Heart right ventricle (tissue), 16 donors: ENCODE measurements around the gene FCHSD2. TPM values are rescaled to one million over a fixed set of nuclear protein-coding genes. Genes with fewer than 3 reads are reported as not detected.

Experiments
- ATAC-seq, 8 donors: fragments of 200-7000 bp; cut with Tn5 transposase; one replicate each; pipeline ENCODE4 v1.9.1; 2020; ENCODE audit warnings: mild to moderate bottlenecking in 8 of 8, moderate library complexity in 8 of 8, moderate number of reproducible peaks in 1 of 8
- DNase-seq, 2 donors: peaks; one replicate each; pipeline ENCODE4 v3.0.0-alpha.2; 2020
- H3K27ac ChIP-seq, 10 donors: fragments of 200-600 bp; sonication (generic) in 2 of 10; one replicate each; pipeline versions ENCODE4 v1.5.0 to v1.8.0; 2020 to 2022; ENCODE audit warnings: mild to moderate bottlenecking in 3 of 10
- H3K27me3 ChIP-seq, 7 donors: fragments of 200-600 bp; one replicate each; pipeline ENCODE4 v1.8.0; 2021 to 2022; ENCODE audit warnings: mild to moderate bottlenecking in 2 of 7
- H3K36me3 ChIP-seq, 9 donors: fragments of 200-600 bp; sonication (generic) in 1 of 9; one replicate each; pipeline versions ENCODE4 v1.5.0 to v1.8.0; 2020 to 2022; ENCODE audit warnings: mild to moderate bottlenecking in 2 of 9
- H3K4me1 ChIP-seq, 9 donors: fragments of 200-600 bp; sonication (generic) in 1 of 9; one replicate each; pipeline versions ENCODE4 v1.5.0 to v1.8.0; 2020 to 2022; ENCODE audit warnings: mild to moderate bottlenecking in 4 of 9
- H3K4me3 ChIP-seq, 10 donors: fragments of 200-600 bp; sonication (generic) in 2 of 10; one replicate each; pipeline versions ENCODE4 v1.5.0 to v1.8.0; 2020 to 2022; ENCODE audit warnings: mild to moderate bottlenecking in 7 of 10, moderate library complexity in 2 of 10
- H3K9me3 ChIP-seq, 11 donors: fragments of 200-600 bp in 10 of 11; sonication (generic) in 2 of 11; one replicate each; pipeline versions ENCODE4 v1.5.0 to v1.8.0; 2013 to 2022; ENCODE audit warnings: mild to moderate bottlenecking in 2 of 11, control low read depth in 1 of 11, moderate library complexity in 1 of 11
- WGBS, 2 donors: extraction: QIAGEN DNeasy Blood & Tissue Kit; methylation state at CpG; one replicate each; pipeline ENCODE4 v1.1.7; 2013; ENCODE audit warnings: inconsistent platforms in 1 of 2; 5-methylcytosine and 5-hydroxymethylcytosine counted together
- intact Hi-C, 10 donors: fragments of 100-400 bp; cut with DNase I; formaldehyde crosslinking; loops; one replicate each; pipeline versions ENCODE4 v1.11.1 to v1.14.2; 2022
- polyA plus RNA-seq, 2 donors: library from polyadenylated mRNA; stranded (reverse); fragments of 200-250 nt; gene quantifications; one replicate each; pipeline ENCODE4 v1.2.3, GENCODE V29; 2013
- total RNA-seq, 10 donors: library from RNA; stranded (reverse); fragmentation: NEBNext Ultra II Directional in 3 of 10; extraction: Animal tissue kit (Norgen Biotek cat#: 25700) in 3 of 10; gene quantifications; one replicate each; pipeline versions ENCODE4 v1.2.1 to v1.2.4, GENCODE V29; 2021 to 2023
- TF ChIP-seq, protein P1 (sequence below), 9 donors: fragments of 200-600 bp; sonication (generic) in 2 of 9; IDR thresholded peaks; one replicate each; pipeline versions ENCODE4 v1.5.0 to v1.8.0; 2021 to 2022; ENCODE audit warnings: antibody characterized with exemption in 9 of 9, mild to moderate bottlenecking in 5 of 9, moderate library complexity in 1 of 9
- donor health status: Arrhythmogenic right ventricular cardiomyopathy.
- donor health status: ischemic (EF 13 %, LVEDD 7.1; RV severe dilation, severe dysfunction).
- donor health status: healthy with polysubstance abuse.
- donor health status: DM: no; HTN: yes; CAD: no.
- donor health status: DM: no; HTN: no; CAD: no.
- donor health status: ischemic (EF 25% LVEDD 6.9; RV normal size, moderate dysfunction).
- donor health status: ischemic (EF 25% LVEDD 5.7; RV mildly dilated, moderate dysfunction).
- donor health status: healthy.
- donor health status: DM: yes; HTN: yes; CAD: no.
- donor health status: Ischemic cardiomyopathy.
- donor health status: ischemic (EF 35%, LVEDD 5.7; RV mildly dilated, moderate dysfunction).
- donor health status: nonischemic (EF 11% LVEDD 7.7; RV severe dilation, severe dysfunction).
- donor health status: DM: yes; HTN: yes; CAD: no.
- donor health status: PGD.
- donor health status: ischemic (EF 29% LVEDD 5.4; RV normal size, mild dysfunction).
- donor health status: nonischemic (EF 23%, LVEDD 6.1; RV moderate dilation, normal function).

Gene FCHSD2
- total and polyA plus RNA-seq, 12 donors: 16.1 to 48.4 (median 37.5) TPM

- TF ChIP-seq, protein P1, sequence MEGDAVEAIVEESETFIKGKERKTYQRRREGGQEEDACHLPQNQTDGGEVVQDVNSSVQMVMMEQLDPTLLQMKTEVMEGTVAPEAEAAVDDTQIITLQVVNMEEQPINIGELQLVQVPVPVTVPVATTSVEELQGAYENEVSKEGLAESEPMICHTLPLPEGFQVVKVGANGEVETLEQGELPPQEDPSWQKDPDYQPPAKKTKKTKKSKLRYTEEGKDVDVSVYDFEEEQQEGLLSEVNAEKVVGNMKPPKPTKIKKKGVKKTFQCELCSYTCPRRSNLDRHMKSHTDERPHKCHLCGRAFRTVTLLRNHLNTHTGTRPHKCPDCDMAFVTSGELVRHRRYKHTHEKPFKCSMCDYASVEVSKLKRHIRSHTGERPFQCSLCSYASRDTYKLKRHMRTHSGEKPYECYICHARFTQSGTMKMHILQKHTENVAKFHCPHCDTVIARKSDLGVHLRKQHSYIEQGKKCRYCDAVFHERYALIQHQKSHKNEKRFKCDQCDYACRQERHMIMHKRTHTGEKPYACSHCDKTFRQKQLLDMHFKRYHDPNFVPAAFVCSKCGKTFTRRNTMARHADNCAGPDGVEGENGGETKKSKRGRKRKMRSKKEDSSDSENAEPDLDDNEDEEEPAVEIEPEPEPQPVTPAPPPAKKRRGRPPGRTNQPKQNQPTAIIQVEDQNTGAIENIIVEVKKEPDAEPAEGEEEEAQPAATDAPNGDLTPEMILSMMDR (IDR thresholded peaks at IDR 0.05): no peak
- 0% methylated on average over 60 to 71 of the region's 71 CpGs for WGBS, 2 donors
- Histone ChIP-seq H3K27me3 (no peaks in the 10 kb centered on the region), H3K4me1 (peaks cover 0 to 77% (median 53%) of the 10 kb centered on the region in 9 donors), H3K27ac (peak overlapping the region; percentile 96 to 99 (median 98)), H3K36me3 (peaks cover 0 to 28% (median 0%) of the 10 kb centered on the region in 9 donors), H3K9me3 (no peaks in the 10 kb centered on the region), H3K4me3 (peak overlapping the region; percentile 91 to 98 (median 94))
- DNase-seq (peak; percentile 80 to 86), ATAC-seq (peak; percentile 31 to 59 (median 49))
- intact Hi-C loops: loop anchor here in 8 of 10 donors (1.0 to 10.0 kb wide), 12 partner anchors 33 to 310 kb away; no protein-coding TSS in a partner anchor
Observed at GRCh38 chr11:73141309-73142127, 600 bp downstream of the FCHSD2 start.

DNA sequence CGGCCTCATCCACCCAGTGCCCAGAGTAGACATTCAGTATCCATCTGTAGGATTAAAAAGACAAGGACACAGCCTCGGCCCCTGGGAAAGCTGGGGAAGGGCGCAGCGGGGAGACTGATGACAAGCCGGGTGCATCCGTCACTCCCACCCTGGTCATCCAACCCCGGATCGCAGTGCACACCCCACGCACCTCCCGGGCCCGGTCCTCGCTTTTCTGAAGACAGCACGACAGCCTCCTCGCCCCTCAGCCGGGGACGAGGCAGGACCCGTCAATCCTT, 1.1 kb downstream of the FCHSD2 start:
- Histone ChIP-seq H3K36me3 (peaks cover 0 to 33% (median 0%) of the 10 kb centered on the region in 9 donors), H3K4me3 (peak overlapping the region; percentile 91 to 98 (median 94)), H3K9me3 (no peaks in the 10 kb centered on the region), H3K27ac (peak overlapping the region; percentile 96 to 99 (median 98)), H3K27me3 (no peaks in the 10 kb centered on the region), H3K4me1 (peaks cover 0 to 74% (median 53%) of the 10 kb centered on the region in 9 donors)
- ATAC-seq: peak in 6 of 8 donors; percentile 1 to 27 (median 10)
- 1 to 2% methylated on average over 17 of the region's 17 CpGs for WGBS, 2 donors
- TF ChIP-seq, protein P1 (IDR thresholded peaks at IDR 0.05): no peak
- intact Hi-C loops: loop anchor here in 7 of 10 donors (5.0 to 10.0 kb wide), 8 partner anchors 36 to 309 kb away; no protein-coding TSS in a partner anchor
- DNase-seq: peak in 1 of 2 donors; percentile 31

- DNase-seq (peak; percentile 40 to 42), ATAC-seq (peak in 2 of 8 donors; percentile 15 to 20)
- Histone ChIP-seq H3K9me3 (no peaks in the 10 kb centered on the region), H3K4me3 (peak overlapping the region; percentile 91 to 98 (median 94)), H3K4me1 (peaks cover 0 to 69% (median 56%) of the 10 kb centered on the region in 9 donors), H3K27me3 (no peaks in the 10 kb centered on the region), H3K27ac (peak overlapping the region; percentile 96 to 99 (median 98)), H3K36me3 (peaks cover 0 to 38% (median 0%) of the 10 kb centered on the region in 9 donors)
- intact Hi-C loops: loop anchor here in 7 of 10 donors (5.0 to 10.0 kb wide), 8 partner anchors 37 to 308 kb away; no protein-coding TSS in a partner anchor
- TF ChIP-seq, protein P1 (IDR thresholded peaks at IDR 0.05): no peak
- 5 to 6% methylated on average over 26 of the region's 26 CpGs for WGBS, 2 donors
Observed at GRCh38 chr11:73140213-73141030, 1.7 kb downstream of the FCHSD2 start.
